ENCODE measurements around the gene CABCOCO1. TPM values are rescaled to one million over a fixed set of nuclear protein-coding genes. Genes with fewer than 3 reads are reported as not detected.

CABCOCO1 gene
- total and polyA plus RNA-seq, 9 of the 15 experiments (the other 6 are each of a cell fraction or from before 2014, with no cell fraction given) = 0.04 TPM; not detected in 8

DNA sequence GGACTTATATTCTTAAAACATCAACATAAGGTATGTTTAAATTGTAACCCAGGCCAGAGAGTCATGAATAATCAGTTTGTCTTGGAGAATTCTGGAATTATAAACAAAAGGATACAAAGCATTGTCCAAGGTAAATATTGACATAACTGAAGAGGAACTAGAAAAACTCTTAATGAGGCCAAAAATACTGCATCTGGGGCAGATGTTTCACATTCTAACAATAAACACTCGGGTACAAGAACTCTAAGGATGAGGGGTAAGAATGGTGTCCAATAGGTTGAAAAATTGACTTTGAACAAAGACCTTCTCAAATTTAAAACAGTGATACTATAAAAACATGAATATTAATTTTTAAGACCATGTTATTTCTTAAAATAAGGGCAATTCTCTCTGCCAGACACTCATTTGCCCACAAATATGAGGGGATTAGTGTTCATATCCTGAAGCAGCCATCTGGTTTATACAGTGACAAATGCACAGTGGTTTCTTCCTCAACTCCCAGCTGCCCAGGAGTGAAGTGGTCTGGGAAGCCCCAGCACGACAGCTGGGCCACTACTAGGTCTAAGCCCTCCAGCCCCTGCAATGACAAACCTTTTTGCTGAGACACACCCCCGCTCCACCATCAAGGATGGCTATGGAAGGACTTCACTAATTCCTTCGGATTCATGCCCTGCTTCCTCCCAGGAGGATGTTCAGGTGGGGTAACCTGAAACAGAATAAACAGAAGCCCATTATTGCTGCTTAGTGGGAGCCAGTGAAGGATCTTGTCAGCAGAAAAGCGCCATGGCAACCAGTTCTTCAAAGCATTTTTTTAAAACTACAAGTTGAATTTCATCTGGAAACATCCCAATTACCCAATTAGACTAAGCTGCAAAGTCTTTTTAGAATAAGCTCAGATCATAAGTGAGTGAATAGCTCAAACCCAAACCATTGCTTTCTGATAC lies 131.3 kb downstream of the CABCOCO1 start:
- Histone ChIP-seq H3K4me3 (no peak overlapping the region), H3K9me1 (ENCODE audit: control insufficient read depth, insufficient read depth, low read length) (no peaks in the 10 kb centered on the region), H3K4me2 (ENCODE audit: insufficient read depth, low read length) (no peak overlapping the region), H3K9me3 (replicated peaks; ENCODE audit: control insufficient read depth, insufficient read depth, low read depth, low read length) (no peaks in the 10 kb centered on the region), H3K36me3 (ENCODE audit: control insufficient read depth, insufficient read depth, low read length) (no peaks in the 10 kb centered on the region), H3K9ac (ENCODE audit: insufficient read depth in 1 of 2, low read depth in 2 of 2, low read length in 2 of 2) (peak overlapping the region in 1 of 2 experiments; percentile 40; a peak in 1 of 4 replicates), H4K20me1 (replicated peaks; ENCODE audit: control insufficient read depth, insufficient read depth, low read length) (no peaks in the 10 kb centered on the region), H2AFZ (ENCODE audit: low read depth, low read length) (peak overlapping the region; percentile 92; the same call in 1 of the 2 replicates), H3K27me3 (ENCODE audit: control insufficient read depth in 2 of 2, insufficient read depth in 2 of 2, low read length in 2 of 2) (no peaks in the 10 kb centered on the region; a peak in 1 of 5 replicates), H3K4me1 (replicated peaks in 1 of 2; ENCODE audit: control insufficient read depth in 2 of 2, insufficient read depth in 2 of 2, low read length in 2 of 2) (peaks cover 0 to 21% of the 10 kb centered on the region in 2 experiments; a peak in 4 of 5 replicates), H3K27ac (ENCODE audit: extremely low read depth, low read depth, low read length) (no peak overlapping the region), H3K79me2 (ENCODE audit: control insufficient read depth, insufficient read depth, low read length) (no peaks in the 10 kb centered on the region)
- intact Hi-C loops (cut with micrococcal nuclease) (no loop called here), in situ Hi-C loops (cut with MboI) (no loop called here)
- DNase-seq (ENCODE audit: extremely low read depth in 1 of 4, low spot score in 3 of 4) = no peak
- FAIRE-seq = no peak
- TF ChIP-seq SOX6 (IDR thresholded peaks at IDR 0.05) = peak; percentile 42; the same call in 1 of the 2 replicates
- no peak for TF ChIP-seq TGIF2 (CRISPR knock-in tag; IDR thresholded peaks at IDR 0.05)
- TF ChIP-seq NR2C1 (IDR thresholded peaks at IDR 0.05) = no peak
- no peak for TF ChIP-seq NR2C1 (tag; IDR thresholded peaks at IDR 0.05)
- peak; percentile 62 for TF ChIP-seq RFX1 (IDR thresholded peaks at IDR 0.05)
- TF ChIP-seq ZNF445 (CRISPR knock-in tag; IDR thresholded peaks at IDR 0.05; ENCODE audit: low read depth) = no peak
- no peak for TF ChIP-seq DNMT1 (IDR thresholded peaks at IDR 0.05)
- no peak for TF ChIP-seq SREBF2 (CRISPR knock-in tag; IDR thresholded peaks at IDR 0.05)
- no peak for TF ChIP-seq TRIM24 (IDR thresholded peaks at IDR 0.05)
- peak in 1 of 2 experiments; percentile 75; a peak in 2 of 4 replicates for TF ChIP-seq FOXA3 (CRISPR knock-in tag; conservative IDR thresholded peaks at IDR 0.05 in 1 of 2, IDR thresholded peaks at IDR 0.05 in 1 of 2)
- no peak for TF ChIP-seq ILF3 (IDR thresholded peaks at IDR 0.05; ENCODE audit: borderline replicate concordance)
- TF ChIP-seq ZSCAN32 (CRISPR knock-in tag; IDR thresholded peaks at IDR 0.05) = no peak
- TF ChIP-seq, protein P1, sequence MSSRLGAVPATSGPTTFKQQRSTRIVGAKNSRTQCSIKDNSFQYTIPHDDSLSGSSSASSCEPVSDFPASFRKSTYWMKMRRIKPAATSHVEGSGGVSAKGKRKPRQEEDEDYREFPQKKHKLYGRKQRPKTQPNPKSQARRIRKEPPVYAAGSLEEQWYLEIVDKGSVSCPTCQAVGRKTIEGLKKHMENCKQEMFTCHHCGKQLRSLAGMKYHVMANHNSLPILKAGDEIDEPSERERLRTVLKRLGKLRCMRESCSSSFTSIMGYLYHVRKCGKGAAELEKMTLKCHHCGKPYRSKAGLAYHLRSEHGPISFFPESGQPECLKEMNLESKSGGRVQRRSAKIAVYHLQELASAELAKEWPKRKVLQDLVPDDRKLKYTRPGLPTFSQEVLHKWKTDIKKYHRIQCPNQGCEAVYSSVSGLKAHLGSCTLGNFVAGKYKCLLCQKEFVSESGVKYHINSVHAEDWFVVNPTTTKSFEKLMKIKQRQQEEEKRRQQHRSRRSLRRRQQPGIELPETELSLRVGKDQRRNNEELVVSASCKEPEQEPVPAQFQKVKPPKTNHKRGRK (tag; IDR thresholded peaks at IDR 0.05) = no peak
- TF ChIP-seq, protein P2, sequence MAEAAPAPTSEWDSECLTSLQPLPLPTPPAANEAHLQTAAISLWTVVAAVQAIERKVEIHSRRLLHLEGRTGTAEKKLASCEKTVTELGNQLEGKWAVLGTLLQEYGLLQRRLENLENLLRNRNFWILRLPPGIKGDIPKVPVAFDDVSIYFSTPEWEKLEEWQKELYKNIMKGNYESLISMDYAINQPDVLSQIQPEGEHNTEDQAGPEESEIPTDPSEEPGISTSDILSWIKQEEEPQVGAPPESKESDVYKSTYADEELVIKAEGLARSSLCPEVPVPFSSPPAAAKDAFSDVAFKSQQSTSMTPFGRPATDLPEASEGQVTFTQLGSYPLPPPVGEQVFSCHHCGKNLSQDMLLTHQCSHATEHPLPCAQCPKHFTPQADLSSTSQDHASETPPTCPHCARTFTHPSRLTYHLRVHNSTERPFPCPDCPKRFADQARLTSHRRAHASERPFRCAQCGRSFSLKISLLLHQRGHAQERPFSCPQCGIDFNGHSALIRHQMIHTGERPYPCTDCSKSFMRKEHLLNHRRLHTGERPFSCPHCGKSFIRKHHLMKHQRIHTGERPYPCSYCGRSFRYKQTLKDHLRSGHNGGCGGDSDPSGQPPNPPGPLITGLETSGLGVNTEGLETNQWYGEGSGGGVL (CRISPR knock-in tag; IDR thresholded peaks at IDR 0.05) = no peak
- ATAC-seq = no peak
- no TSS peak for BruUV-seq (replicated peaks)
- WGBS (ENCODE audit: insufficient coverage, low coverage, missing lambda C conversion rate) = 65% methylated on average over 5 of the region's 5 CpGs
- CTCF ChIA-PET (ENCODE audit: low intra/inter-chr PET ratio) = no interaction called here
- POLR2A ChIA-PET = interaction anchor here (1.2 kb wide), 1 partner anchor 28 kb away, joined by 5 read pairs; no protein-coding TSS in a partner anchor

Measured in K562 (cell line).